H1 (cell line): ENCODE data around the gene TBC1D22A. TPM values are rescaled to one million over a fixed set of nuclear protein-coding genes. Genes with fewer than 3 reads are reported as not detected.

ENCODE experiments used
- CTCF ChIA-PET: fragments of 300-600 bp; sonication (Branson Sonifier 250); formaldehyde crosslinking; loops from one replicate; lab custom pipeline; 2021; ENCODE audit not compliant: partially characterized antibody; lab: Charles Lee
- POLR2A ChIA-PET: fragments of 300-600 bp; sonication (Branson Sonifier 250); formaldehyde crosslinking; loops from one replicate; lab custom pipeline; 2021; ENCODE audit warnings: inconsistent platforms; ENCODE audit not compliant: partially characterized antibody; lab: Charles Lee
- DNase-seq, 2 experiments: peaks; one replicate each; pipeline versions ENCODE4 v3.0.0 to v3.0.0-alpha.2; 2010 to 2022; ENCODE audit warnings: low spot score in 2 of 2, low read depth in 1 of 2, mixed read lengths in 1 of 2
- FAIRE-seq: peaks from 2 replicates; lab custom pipeline; 2011; peaks lifted over from hg19 to GRCh38; lab: Jason Lieb, UNC
- H2AFZ ChIP-seq: 2 replicates; pipeline ENCODE4 v1.8.1; 2012; ENCODE audit warnings: low read length, inconsistent platforms
- H2AK5ac ChIP-seq: 2 replicates; pipeline ENCODE4 v1.6.1; 2013; ENCODE audit warnings: low read depth, low read length
- H2BK120ac ChIP-seq: replicated peaks from 2 replicates; pipeline ENCODE3; 2013; ENCODE audit warnings: low read depth, low read length, inconsistent platforms
- H2BK12ac ChIP-seq: 2 replicates; pipeline ENCODE4 v1.6.1; 2013; ENCODE audit warnings: low read depth, low read length
- H2BK15ac ChIP-seq: 2 replicates; pipeline ENCODE4 v1.6.1; 2013; ENCODE audit warnings: low read length
- H2BK20ac ChIP-seq: 2 replicates; pipeline ENCODE4 v1.6.1; 2013; ENCODE audit warnings: low read length
- H2BK5ac ChIP-seq: 2 replicates; pipeline ENCODE4 v1.6.1; 2013; ENCODE audit warnings: low read depth, low read length
- H3K14ac ChIP-seq: 2 replicates; pipeline ENCODE4 v1.6.1; 2013; ENCODE audit warnings: inconsistent platforms; ENCODE audit not compliant: insufficient read length
- H3K18ac ChIP-seq: 2 replicates; pipeline ENCODE4 v1.6.1; 2013; ENCODE audit warnings: low read length; ENCODE audit errors: extremely low read depth
- H3K23ac ChIP-seq: 2 replicates; pipeline ENCODE4 v1.6.1; 2013; ENCODE audit warnings: inconsistent platforms; ENCODE audit not compliant: insufficient read length
- H3K23me2 ChIP-seq: 2 replicates; pipeline ENCODE4 v1.6.1; 2013; ENCODE audit warnings: low read depth, low read length
- H3K27ac ChIP-seq: 2 replicates; pipeline ENCODE4 v1.6.1; 2011; ENCODE audit warnings: low read depth, low read length, inconsistent platforms
- H3K27me3 ChIP-seq, 4 experiments: replicated peaks in 1 of 4; 1 replicate in 1 of 4; 2 replicates in 3 of 4; pipeline versions ENCODE4 v1.6.1 to v1.8.1; 2011 to 2013; ENCODE audit warnings: low read length in 3 of 4, mild to moderate bottlenecking in 3 of 4, inconsistent platforms in 2 of 4, mixed read lengths in 2 of 4, moderate library complexity in 1 of 4; ENCODE audit not compliant: control insufficient read depth in 3 of 4, insufficient read depth in 3 of 4; ENCODE audit errors: extremely low read depth in 1 of 4
- H3K36me3 ChIP-seq, 4 experiments: 2 replicates each; pipeline versions ENCODE4 v1.6.1 to v1.8.1; 2011 to 2013; ENCODE audit warnings: mild to moderate bottlenecking in 4 of 4, low read length in 3 of 4, moderate library complexity in 2 of 4, control low read depth in 1 of 4, inconsistent platforms in 1 of 4; ENCODE audit not compliant: insufficient read depth in 4 of 4, control insufficient read depth in 2 of 4
- H3K4ac ChIP-seq: replicated peaks from 2 replicates; pipeline ENCODE3; 2013; ENCODE audit warnings: low read length, low read depth, mixed read lengths, inconsistent platforms; ENCODE audit not compliant: insufficient read length
- H3K4me1 ChIP-seq, 4 experiments: replicated peaks in 1 of 4; 1 replicate in 1 of 4; 2 replicates in 3 of 4; pipeline versions ENCODE4 v1.6.1 to v1.8.1; 2011 to 2013; ENCODE audit warnings: low read length in 3 of 4, inconsistent platforms in 2 of 4, mixed read lengths in 1 of 4; ENCODE audit not compliant: insufficient read depth in 4 of 4, control insufficient read depth in 3 of 4
- H3K4me2 ChIP-seq, 2 experiments: 2 replicates each; pipeline versions ENCODE4 v1.6.1 to v1.8.1; 2011 to 2013; ENCODE audit warnings: low read depth in 2 of 2, low read length in 2 of 2, control low read depth in 1 of 2, inconsistent platforms in 1 of 2, mild to moderate bottlenecking in 1 of 2; ENCODE audit not compliant: insufficient read depth in 1 of 2
- H3K4me3 ChIP-seq, 4 experiments: fragments of 200-600, 300-600 bp in 1 of 4; sonication (generic), shearing (Covaris generic), sonication (Bioruptor Twin) in 1 of 4; 2 replicates each; pipeline versions ENCODE4 v1.5.1 to v1.8.1; 2011 to 2016; ENCODE audit warnings: low read length in 4 of 4, low read depth in 3 of 4, control low read depth in 2 of 4, inconsistent platforms in 2 of 4, mild to moderate bottlenecking in 2 of 4, mixed read lengths in 1 of 4, moderate library complexity in 1 of 4; ENCODE audit not compliant: insufficient read depth in 2 of 4; ENCODE audit errors: extremely low read depth in 1 of 4
- H3K56ac ChIP-seq: replicated peaks from 2 replicates; pipeline ENCODE3; 2013; ENCODE audit warnings: low read depth, mild to moderate bottlenecking, mixed read lengths, low read length, inconsistent platforms; ENCODE audit not compliant: insufficient read length
- H3K79me1 ChIP-seq: 2 replicates; pipeline ENCODE4 v1.6.1; 2013; ENCODE audit warnings: low read depth, low read length, control low read depth
- H3K79me2 ChIP-seq, 2 experiments: 2 replicates each; pipeline versions ENCODE4 v1.6.1 to v1.8.1; 2012 to 2013; ENCODE audit warnings: low read length in 2 of 2, mild to moderate bottlenecking in 2 of 2, inconsistent platforms in 1 of 2; ENCODE audit not compliant: insufficient read depth in 2 of 2, control insufficient read depth in 1 of 2
- H3K9ac ChIP-seq, 4 experiments: replicated peaks in 1 of 4; 1 replicate in 1 of 4; 2 replicates in 3 of 4; pipeline versions ENCODE4 v1.6.1 to v1.8.1; 2011 to 2013; ENCODE audit warnings: low read depth in 3 of 4, low read length in 3 of 4, control low read depth in 2 of 4, mild to moderate bottlenecking in 2 of 4, moderate library complexity in 2 of 4, inconsistent platforms in 1 of 4; ENCODE audit errors: extremely low read depth in 1 of 4
- H3K9me3 ChIP-seq, 2 experiments: 2 replicates each; pipeline versions ENCODE4 v1.6.1 to v1.8.1; 2012 to 2013; ENCODE audit warnings: mild to moderate bottlenecking in 2 of 2, moderate library complexity in 2 of 2, control low read depth in 1 of 2, inconsistent platforms in 1 of 2, low read depth in 1 of 2, low read length in 1 of 2, mixed read lengths in 1 of 2; ENCODE audit not compliant: insufficient read depth in 2 of 2
- H4K20me1 ChIP-seq, 2 experiments: replicated peaks in 1 of 2; 2 replicates each; pipeline versions ENCODE3 to v1.8.1; 2011 to 2013; ENCODE audit warnings: inconsistent platforms in 2 of 2, low read length in 2 of 2, mild to moderate bottlenecking in 1 of 2; ENCODE audit not compliant: insufficient read depth in 2 of 2, control insufficient read depth in 1 of 2
- H4K5ac ChIP-seq: 2 replicates; pipeline ENCODE4 v1.6.1; 2013; ENCODE audit warnings: low read length, low read depth, mixed read lengths, inconsistent platforms; ENCODE audit not compliant: insufficient read length
- H4K8ac ChIP-seq: 2 replicates; pipeline ENCODE4 v1.8.0; 2013; ENCODE audit warnings: mild to moderate bottlenecking, moderate library complexity, low read length, inconsistent platforms; ENCODE audit not compliant: insufficient read depth; ENCODE audit errors: extremely low read depth
- H4K91ac ChIP-seq: replicated peaks from 2 replicates; pipeline ENCODE3; 2013; ENCODE audit warnings: low read length, mixed read lengths, inconsistent platforms; ENCODE audit not compliant: insufficient read length
- BACH1 ChIP-seq: IDR thresholded peaks from 2 replicates; pipeline ENCODE4 v1.6.1; 2012; ENCODE audit warnings: low read length, improper control_type of control experiment
- CEBPB ChIP-seq: IDR thresholded peaks from 2 replicates; pipeline ENCODE4 v1.6.1; 2012; ENCODE audit warnings: low read depth, low read length
- E2F6 ChIP-seq: IDR thresholded peaks from 2 replicates; pipeline ENCODE4 v1.6.1; 2012; ENCODE audit warnings: inconsistent platforms
- POU5F1 ChIP-seq: IDR thresholded peaks from 2 replicates; pipeline ENCODE4 v1.6.1; 2011; ENCODE audit warnings: low read depth, mild to moderate bottlenecking, low read length, moderate library complexity
- RBBP5 ChIP-seq: IDR thresholded peaks from 2 replicates; pipeline ENCODE4 v1.7.1; 2012; ENCODE audit warnings: low read depth, mild to moderate bottlenecking, inconsistent platforms, low read length, moderate library complexity, borderline replicate concordance
- RNF2 ChIP-seq: fragments of 200-900, 300-1000 bp; sonication (generic); IDR thresholded peaks from 2 replicates; pipeline ENCODE4 v1.7.1; 2016; ENCODE audit warnings: borderline replicate concordance, low read depth, mild to moderate bottlenecking, antibody characterized with exemption, low read length; ENCODE audit not compliant: poor library complexity, severe bottlenecking; ENCODE audit errors: missing control alignments
- SIRT6 ChIP-seq: IDR thresholded peaks from one replicate; pipeline ENCODE4 v1.7.1; 2012; ENCODE audit warnings: low read length, inconsistent platforms
- SIX5 ChIP-seq: IDR thresholded peaks from 2 replicates; pipeline ENCODE4 v1.6.1; 2011; ENCODE audit warnings: mild to moderate bottlenecking, low read depth, low read length
- SRF ChIP-seq: IDR thresholded peaks from 2 replicates; pipeline ENCODE4 v1.6.1; 2011; ENCODE audit warnings: mild to moderate bottlenecking, low read depth, low read length, moderate library complexity
- TAF1 ChIP-seq: IDR thresholded peaks from 2 replicates; pipeline ENCODE4 v1.6.1; 2011; ENCODE audit warnings: mild to moderate bottlenecking, low read depth, low read length
- TCF12 ChIP-seq: IDR thresholded peaks from 2 replicates; pipeline ENCODE4 v1.6.1; 2011; ENCODE audit warnings: low read depth, mild to moderate bottlenecking, low read length
- YY1 ChIP-seq: IDR thresholded peaks from 2 replicates; pipeline ENCODE4 v1.6.1; 2011; ENCODE audit warnings: low read depth, mild to moderate bottlenecking, low read length
- WGBS, 2 experiments: shearing (Covaris generic) in 1 of 2; methylation state at CpG; one replicate each; pipeline versions ENCODE4 v1.1.6 to v1.1.7; 2013 to 2015; ENCODE audit warnings: low lambda C conversion rate in 2 of 2, mixed read lengths in 2 of 2, inconsistent platforms in 1 of 2, low coverage in 1 of 2, missing lambda C conversion rate in 1 of 2; ENCODE audit not compliant: insufficient replicate concordance in 2 of 2, insufficient coverage in 1 of 2, insufficient read length in 1 of 2; ENCODE audit errors: extremely low coverage in 1 of 2, missing lambda C conversion rate in 1 of 2; 5-methylcytosine and 5-hydroxymethylcytosine counted together
- polyA plus RNA-seq, 7 experiments: library from polyadenylated mRNA; depleted of rRNA in 3 of 7; stranded (reverse) in 5 of 7; unstranded in 2 of 7; fragments of >200 nt in 5 of 7; fragments of 200-250 nt in 2 of 7; gene quantifications; 1 replicate in 5 of 7; 2 replicates in 1 of 7; 4 replicates in 1 of 7; pipeline versions ENCODE4 v1.2.1 to v1.2.3, GENCODE V29; 2011 to 2013; ENCODE audit warnings: missing spikeins in 2 of 7, mixed read lengths in 2 of 7
- total RNA-seq: library from RNA; stranded (reverse); fragmentation: NEBNext Ultra II Directional; extraction: Animal tissue kit (Norgen Biotek cat#: 25700); gene quantifications from 2 replicates; pipeline ENCODE4 v1.2.1, GENCODE V29; 2021

Gene TBC1D22A
- total and polyA plus RNA-seq, 2 of the 8 experiments (the other 6 are each of a cell fraction or from before 2014, with no cell fraction given) = 11.9 to 18.4 TPM

DNA sequence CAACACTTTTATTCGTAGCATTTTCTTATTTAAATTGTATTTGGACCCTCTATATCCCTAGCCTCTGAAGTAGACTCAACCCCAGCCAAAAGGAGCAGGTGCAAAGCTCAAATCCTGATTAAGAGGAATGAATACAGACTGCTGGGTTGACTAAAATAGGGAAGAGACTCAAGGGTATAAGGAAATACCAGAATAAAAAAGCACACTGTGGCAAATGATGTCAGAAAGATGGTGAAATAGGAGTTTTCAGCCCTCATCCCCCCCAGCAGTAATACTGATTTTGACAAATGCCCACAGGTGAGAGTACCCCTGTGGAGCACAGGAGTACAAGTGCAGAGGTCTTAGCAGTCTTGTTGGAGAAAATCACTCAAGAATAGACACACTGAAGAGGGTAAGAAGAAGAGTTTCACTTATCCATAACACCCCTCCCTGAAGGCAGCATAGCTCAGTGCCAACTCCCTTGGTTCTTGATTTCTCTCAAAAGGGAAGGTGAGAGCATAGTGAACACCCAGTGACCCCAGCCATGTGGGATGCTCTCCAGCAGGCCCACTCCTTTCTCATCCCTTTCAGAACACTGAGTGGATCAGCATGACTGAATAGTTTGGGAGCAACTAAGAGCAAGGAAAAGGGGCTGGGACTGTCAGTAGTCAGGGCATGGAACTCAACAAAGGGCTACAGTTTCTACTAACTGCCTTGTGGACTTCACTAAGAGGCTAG is 71.7 kb downstream of the TBC1D22A start:
- H3K9ac ChIP-seq = no peak overlapping the region
- no peaks in the 10 kb centered on the region; the same call in 1 of the 2 replicates for H3K79me1 ChIP-seq
- H2AK5ac ChIP-seq = no peak overlapping the region
- no peak overlapping the region for H3K27ac ChIP-seq
- no peak overlapping the region for H4K5ac ChIP-seq
- 0 out of 2 replicates have a peak, but pooled peaks cover under 1% of the 10 kb centered on the region for H3K23me2 ChIP-seq
- H4K20me1 ChIP-seq = peaks cover 0 to 2% of the 10 kb centered on the region in 2 experiments
- H3K56ac ChIP-seq = no peak overlapping the region
- DNase-seq (no peak), FAIRE-seq (no peak)
- no peak overlapping the region for H2AFZ ChIP-seq
- no peak overlapping the region for H2BK5ac ChIP-seq
- no peak overlapping the region for H3K18ac ChIP-seq
- H3K14ac ChIP-seq = no peak overlapping the region
- H3K27me3 ChIP-seq = no peaks in the 10 kb centered on the region
- H3K4ac ChIP-seq = no peak overlapping the region
- H2BK15ac ChIP-seq = no peak overlapping the region
- H4K8ac ChIP-seq = no peak overlapping the region
- ChIA-PET CTCF (interaction anchor here (1.0 to 3.8 kb wide), 11 partner anchors 9 to 1659 kb away, joined by 3 to 19 read pairs (median 3); no protein-coding TSS in a partner anchor), POLR2A (interaction anchor here (1.8 kb wide), 1 partner anchor 10 kb away, joined by 4 read pairs; no protein-coding TSS in a partner anchor)
- 75% methylated on average over 1 of the region's 1 CpG; no CpG with 5 or more reads in 1 of the 2 experiments for WGBS, 2 experiments
- H4K91ac ChIP-seq = no peak overlapping the region
- H3K36me3 ChIP-seq = peaks cover 0 to 7% (median 0%) of the 10 kb centered on the region in 4 experiments; a peak in 2 of 8 replicates
- no peak overlapping the region for H2BK120ac ChIP-seq
- peaks cover 0 to 7% (median 3%) of the 10 kb centered on the region in 4 experiments; a peak in 3 of 7 replicates for H3K4me1 ChIP-seq
- no peak overlapping the region for H2BK20ac ChIP-seq
- no peak overlapping the region for H3K4me2 ChIP-seq
- no peak overlapping the region for H3K23ac ChIP-seq
- no peak overlapping the region for H3K4me3 ChIP-seq
- H3K79me2 ChIP-seq = 0 out of 4 replicates have a peak, but pooled peaks cover 0 to 4% of the 10 kb centered on the region in 2 experiments
- H3K9me3 ChIP-seq = peaks cover 0 to 15% of the 10 kb centered on the region in 2 experiments; a peak in 3 of 4 replicates
- no peak overlapping the region for H2BK12ac ChIP-seq
- TF ChIP-seq POU5F1 = no peak
- no peak for TF ChIP-seq RBBP5
- TF ChIP-seq TAF1 = no peak
- no peak for TF ChIP-seq SIRT6
- TF ChIP-seq BACH1 = no peak
- TF ChIP-seq YY1 = no peak
- no peak for TF ChIP-seq RNF2
- no peak for TF ChIP-seq SIX5
- no peak for TF ChIP-seq TCF12
- TF ChIP-seq SRF = no peak
- TF ChIP-seq E2F6 = no peak
- no peak for TF ChIP-seq CEBPB
